Fibroblast of villous mesenchyme (primary cell): ENCODE data around the gene TXNRD1. TPM values are rescaled to one million over a fixed set of nuclear protein-coding genes. Genes with fewer than 3 reads are reported as not detected.
A peak's percentile ranks its signal among the peaks of the same experiment; 100 is the strongest.

Experiments
- DNase-seq: peaks from one replicate; pipeline ENCODE4 v3.0.0-alpha.2; 2010; ENCODE audit warnings: low read depth
- H3K4me3 ChIP-seq: 2 replicates; pipeline ENCODE4 v1.5.1; 2011; ENCODE audit warnings: low read depth, mild to moderate bottlenecking, low read length
- CTCF ChIP-seq: IDR thresholded peaks from 2 replicates; pipeline ENCODE4 v1.5.1; 2012; ENCODE audit warnings: low read depth, mild to moderate bottlenecking, low read length; ENCODE audit not compliant: insufficient read depth
- total RNA-seq: library from RNA; depleted of rRNA; stranded (reverse); fragments of >200 nt; gene quantifications from 2 replicates; pipeline ENCODE4 v1.2.3, GENCODE V29; 2012

The TXNRD1 gene
- total RNA-seq, 1 donor: 747 TPM

GRCh38 chr12:104190641-104191176 lies 24.9 kb upstream of the TXNRD1 start:
- DNase-seq: no peak
- no peak overlapping the region for H3K4me3 ChIP-seq
- no peak for TF ChIP-seq CTCF

GRCh38 chr12:104197264-104197663 lies 18.3 kb upstream of the TXNRD1 start:
- TF ChIP-seq CTCF: no peak
- no peak overlapping the region for H3K4me3 ChIP-seq
- peak; percentile 39 for DNase-seq

- TF ChIP-seq CTCF: no peak
- DNase-seq: no peak
- H3K4me3 ChIP-seq: no peak overlapping the region
These were observed 15.6 kb upstream of the TXNRD1 start for GRCh38 chr12:104199964-104200363.

- H3K4me3 ChIP-seq: no peak overlapping the region
- TF ChIP-seq CTCF: peak; percentile 95
- DNase-seq: peak; percentile 77
These were observed 14.2 kb upstream of the TXNRD1 start for GRCh38 chr12:104201238-104202001.

GRCh38 chr12:104204690-104205480 lies 10.7 kb upstream of the TXNRD1 start:
- no peak for DNase-seq
- no peak for TF ChIP-seq CTCF
- no peak overlapping the region for H3K4me3 ChIP-seq

GRCh38 chr12:104207416-104208205 lies 8.0 kb upstream of the TXNRD1 start:
- peak; percentile 46 for DNase-seq
- no peak overlapping the region for H3K4me3 ChIP-seq
- TF ChIP-seq CTCF: no peak
